Keratinocyte (primary cell): Measurements from ENCODE around the gene DLGAP1. TPM values are rescaled to one million over a fixed set of nuclear protein-coding genes. Genes with fewer than 3 reads are reported as not detected.

Experiments
- DNase-seq: peaks from one replicate; pipeline ENCODE4 v3.0.0-alpha.2; 2011; ENCODE audit warnings: low read depth, missing footprints, low spot score
- FAIRE-seq: peaks from 2 replicates; lab custom pipeline; 2011; peaks lifted over from hg19 to GRCh38; lab: Jason Lieb, UNC
- H2AFZ ChIP-seq: 2 replicates; pipeline ENCODE4 v1.6.0; 2012; ENCODE audit warnings: low read length, control low read depth, inconsistent platforms; ENCODE audit not compliant: control insufficient read depth
- H3K27ac ChIP-seq: 2 replicates; pipeline ENCODE4 v1.5.1; 2011; ENCODE audit warnings: low read length; ENCODE audit not compliant: control insufficient read depth, insufficient read depth
- H3K27me3 ChIP-seq: 3 replicates; pipeline ENCODE4 v1.6.0; 2011; ENCODE audit warnings: low read length; ENCODE audit not compliant: control insufficient read depth, insufficient read depth; ENCODE audit errors: extremely low read depth
- H3K36me3 ChIP-seq, 2 experiments: 2 replicates in 1 of 2; 3 replicates in 1 of 2; pipeline ENCODE4 v1.5.1; 2011; ENCODE audit warnings: low read length in 2 of 2, mild to moderate bottlenecking in 1 of 2; ENCODE audit not compliant: control insufficient read depth in 2 of 2, insufficient read depth in 2 of 2; ENCODE audit errors: extremely low read depth in 1 of 2
- H3K4me1 ChIP-seq: 3 replicates; pipeline ENCODE4 v1.5.1; 2011; ENCODE audit warnings: low read length; ENCODE audit not compliant: control insufficient read depth, insufficient read depth; ENCODE audit errors: extremely low read depth
- H3K4me2 ChIP-seq: 3 replicates; pipeline ENCODE4 v1.6.0; 2011; ENCODE audit warnings: low read depth, low read length; ENCODE audit not compliant: control insufficient read depth, insufficient read depth; ENCODE audit errors: extremely low read depth
- H3K4me3 ChIP-seq, 3 experiments: fragments of 200-600 bp in 1 of 3; sonication (generic) in 1 of 3; 2 replicates in 2 of 3; 3 replicates in 1 of 3; pipeline ENCODE4 v1.5.1; 2011 to 2016; ENCODE audit warnings: low read length in 3 of 3, mild to moderate bottlenecking in 3 of 3, control low read depth in 2 of 3, inconsistent platforms in 1 of 3, low read depth in 1 of 3, mixed read lengths in 1 of 3, mixed run types in 1 of 3, moderate library complexity in 1 of 3; ENCODE audit not compliant: control insufficient read depth in 2 of 3, insufficient read depth in 2 of 3; ENCODE audit errors: extremely low read depth in 1 of 3
- H3K79me2 ChIP-seq: 2 replicates; pipeline ENCODE4 v1.6.0; 2012; ENCODE audit warnings: low read length; ENCODE audit not compliant: control insufficient read depth, insufficient read depth
- H3K9ac ChIP-seq: 3 replicates; pipeline ENCODE4 v1.6.0; 2011; ENCODE audit warnings: low read length; ENCODE audit not compliant: control insufficient read depth, insufficient read depth; ENCODE audit errors: extremely low read depth
- H3K9me1 ChIP-seq: 3 replicates; pipeline ENCODE4 v1.6.0; 2011; ENCODE audit warnings: low read length; ENCODE audit not compliant: control insufficient read depth, insufficient read depth; ENCODE audit errors: extremely low read depth
- H3K9me3 ChIP-seq: 2 replicates; pipeline ENCODE4 v1.5.1; 2012; ENCODE audit warnings: low read depth, low read length; ENCODE audit not compliant: control insufficient read depth
- H4K20me1 ChIP-seq: 3 replicates; pipeline ENCODE4 v1.6.0; 2011; ENCODE audit warnings: low read length; ENCODE audit not compliant: control insufficient read depth, insufficient read depth; ENCODE audit errors: extremely low read depth
- CTCF ChIP-seq, 3 experiments: IDR thresholded peaks in 1 of 3; conservative IDR thresholded peaks in 1 of 3; optimal IDR thresholded peaks in 1 of 3; 2 replicates in 2 of 3; 3 replicates in 1 of 3; pipeline versions ENCODE3 to v1.5.1; 2011; ENCODE audit warnings: low read length in 3 of 3, mild to moderate bottlenecking in 3 of 3, moderate library complexity in 2 of 3, control low read depth in 1 of 3, inconsistent platforms in 1 of 3; ENCODE audit not compliant: insufficient read depth in 2 of 3; ENCODE audit errors: extremely low read depth in 1 of 3
- EZH2 ChIP-seq: IDR thresholded peaks from one replicate; pipeline ENCODE4 v1.6.1; 2012; ENCODE audit warnings: inconsistent platforms, mild to moderate bottlenecking, low read length, moderate library complexity
- dilution Hi-C: fragments of 300-500 bp; cut with MboI; formaldehyde crosslinking; loops from one replicate; pipeline ENCODE4 v1.7.0; 2020; ENCODE audit warnings: low sequenced_read_pairs; ENCODE audit not compliant: extremely low pct_ligation_motif_present
- polyA plus RNA-seq, 5 experiments: library from polyadenylated mRNA; depleted of rRNA in 3 of 5; stranded (reverse) in 3 of 5; stranded (forward) in 1 of 5; unstranded in 1 of 5; fragments of >200 nt; gene quantifications; 1 replicate in 1 of 5; 2 replicates in 3 of 5; 3 replicates in 1 of 5; pipeline versions ENCODE4 v1.2.1 to v1.2.3, GENCODE V29; 2011 to 2012; ENCODE audit warnings: missing spikeins in 2 of 5, low read depth in 1 of 5, low replicate concordance in 1 of 5

Gene DLGAP1
- polyA plus RNA-seq, 1 donor (not counting 4 experiments of a cell fraction or from before 2014, with no cell fraction given), result not detected

GRCh38 chr18:3796434-3796833, 658.7 kb downstream of the DLGAP1 start:
- FAIRE-seq, result no peak
- H3K36me3 ChIP-seq, result no peaks in the 10 kb centered on the region
- dilution Hi-C loops, result no loop called here

GRCh38 chr18:3794537-3795348, 660.4 kb downstream of the DLGAP1 start:
- Histone ChIP-seq H3K36me3 (no peaks in the 10 kb centered on the region), H3K4me3 (no peak overlapping the region), H3K4me1 (peaks cover 25% of the 10 kb centered on the region), H2AFZ (no peak overlapping the region), H4K20me1 (no peaks in the 10 kb centered on the region), H3K27ac (peak overlapping the region; percentile 65), H3K79me2 (no peaks in the 10 kb centered on the region), H3K9me3 (no peaks in the 10 kb centered on the region), H3K4me2 (peak overlapping the region; percentile 64), H3K9me1 (peaks cover 7% of the 10 kb centered on the region), H3K27me3 (no peaks in the 10 kb centered on the region), H3K9ac (peak overlapping the region; percentile 2)
- TF ChIP-seq CTCF (optimal IDR thresholded peaks at IDR 0.05 in 1 of 3, IDR thresholded peaks at IDR 0.05 in 1 of 3, conservative IDR thresholded peaks at IDR 0.05 in 1 of 3; ENCODE audit: extremely low read depth in 1 of 3, insufficient read depth in 2 of 3, low read length in 3 of 3) (peak in 2 of 3 experiments; percentile 1 to 17), EZH2 (no peak)
- dilution Hi-C loops, result no loop called here
- DNase-seq, result peak; percentile 76
- FAIRE-seq, result peak; percentile 92

More at GRCh38 chr18:3796434-3796833, 658.7 kb downstream of the DLGAP1 start:
- DNase-seq, result no peak
- H3K4me2 ChIP-seq, result no peak overlapping the region
- no peak for TF ChIP-seq EZH2
- TF ChIP-seq CTCF (optimal IDR thresholded peaks at IDR 0.05 in 1 of 3, IDR thresholded peaks at IDR 0.05 in 1 of 3, conservative IDR thresholded peaks at IDR 0.05 in 1 of 3; ENCODE audit: extremely low read depth in 1 of 3, insufficient read depth in 2 of 3, low read length in 3 of 3), result no peak
- H3K9me3 ChIP-seq, result no peaks in the 10 kb centered on the region
- H3K9ac ChIP-seq, result no peak overlapping the region
- no peaks in the 10 kb centered on the region for H3K79me2 ChIP-seq
- H3K4me1 ChIP-seq, result peaks cover 25% of the 10 kb centered on the region
- no peaks in the 10 kb centered on the region for H4K20me1 ChIP-seq
- H3K27me3 ChIP-seq, result no peaks in the 10 kb centered on the region
- H3K27ac ChIP-seq, result no peak overlapping the region
- H3K9me1 ChIP-seq, result peaks cover 7% of the 10 kb centered on the region
- H3K4me3 ChIP-seq, result no peak overlapping the region
- H2AFZ ChIP-seq, result no peak overlapping the region
